HEK293 (cell line): ENCODE results near the gene HPCA.

Experiments
- FEZF1 ChIP-seq: fragments of 450-650 bp; formaldehyde crosslinking; IDR thresholded peaks from 2 replicates; pipeline ENCODE4 v1.5.1; 2016; ENCODE audit warnings: missing biosample characterization, missing genetic modification characterization
- GFI1B ChIP-seq: fragments of 450-650 bp; formaldehyde crosslinking; IDR thresholded peaks from 2 replicates; pipeline ENCODE4 v1.5.1; 2016; ENCODE audit warnings: missing biosample characterization, missing genetic modification characterization
- GLIS1 ChIP-seq: fragments of 450-650 bp; formaldehyde crosslinking; IDR thresholded peaks from 2 replicates; pipeline ENCODE4 v1.5.1; 2016; ENCODE audit warnings: missing biosample characterization, missing genetic modification characterization
- KLF16 ChIP-seq: fragments of 450-650 bp; formaldehyde crosslinking; IDR thresholded peaks from 2 replicates; pipeline ENCODE4 v1.5.1; 2017; ENCODE audit warnings: missing biosample characterization, missing genetic modification characterization
- KLF8 ChIP-seq: fragments of 450-650 bp; formaldehyde crosslinking; IDR thresholded peaks from 2 replicates; pipeline ENCODE4 v1.5.1; 2016; ENCODE audit warnings: missing biosample characterization, missing genetic modification characterization
- MEIS1 ChIP-seq: sonication (generic); formaldehyde crosslinking; IDR thresholded peaks from 2 replicates; pipeline ENCODE4 v1.8.1; 2022; ENCODE audit warnings: missing genetic modification reagents, mild to moderate bottlenecking, borderline replicate concordance
- OVOL3 ChIP-seq: fragments of 450-650 bp; formaldehyde crosslinking; IDR thresholded peaks from 2 replicates; pipeline ENCODE4 v1.5.1; 2016; ENCODE audit warnings: missing biosample characterization, missing genetic modification characterization
- SALL2 ChIP-seq: fragments of 450-650 bp; formaldehyde crosslinking; IDR thresholded peaks from 2 replicates; pipeline ENCODE4 v1.5.0; 2017; ENCODE audit warnings: missing biosample characterization, mild to moderate bottlenecking, missing genetic modification characterization, borderline replicate concordance
- ZBTB48 ChIP-seq: fragments of 450-650 bp; formaldehyde crosslinking; IDR thresholded peaks from 2 replicates; pipeline ENCODE4 v1.5.1; 2016; ENCODE audit warnings: missing biosample characterization, missing genetic modification characterization
- ZFP3 ChIP-seq: fragments of 450-650 bp; formaldehyde crosslinking; IDR thresholded peaks from 2 replicates; pipeline ENCODE4 v1.5.1; 2016; ENCODE audit warnings: low read depth, missing biosample characterization, missing genetic modification characterization
- ZIC2 ChIP-seq: fragments of 450-650 bp; formaldehyde crosslinking; IDR thresholded peaks from 2 replicates; pipeline ENCODE4 v1.5.1; 2016; ENCODE audit warnings: missing biosample characterization, missing genetic modification characterization
- ZNF10 ChIP-seq: fragments of 450-650 bp; formaldehyde crosslinking; IDR thresholded peaks from 2 replicates; pipeline ENCODE4 v1.5.1; 2017; ENCODE audit warnings: missing biosample characterization, missing genetic modification characterization
- ZNF133 ChIP-seq: fragments of 450-650 bp; formaldehyde crosslinking; IDR thresholded peaks from 2 replicates; pipeline ENCODE4 v1.5.1; 2016; ENCODE audit warnings: missing biosample characterization, missing genetic modification characterization
- ZNF292 ChIP-seq: fragments of 450-650 bp; formaldehyde crosslinking; IDR thresholded peaks from 2 replicates; pipeline ENCODE4 v1.5.1; 2016; ENCODE audit warnings: low read depth, missing biosample characterization, missing genetic modification characterization, borderline replicate concordance
- ZNF354C ChIP-seq: fragments of 450-650 bp; formaldehyde crosslinking; IDR thresholded peaks from 2 replicates; pipeline ENCODE4 v1.5.1; 2016; ENCODE audit warnings: missing biosample characterization, missing genetic modification characterization, low read depth, borderline replicate concordance
- ZNF48 ChIP-seq: fragments of 450-650 bp; formaldehyde crosslinking; IDR thresholded peaks from 2 replicates; pipeline ENCODE4 v1.5.1; 2016; ENCODE audit warnings: missing biosample characterization, missing genetic modification characterization
- ZNF510 ChIP-seq: fragments of 450-650 bp; formaldehyde crosslinking; IDR thresholded peaks from 2 replicates; pipeline ENCODE4 v1.5.1; 2018; ENCODE audit warnings: mild to moderate bottlenecking, missing genetic modification characterization, missing biosample characterization; ENCODE audit not compliant: insufficient replicate concordance
- ZNF658 ChIP-seq: fragments of 450-650 bp; formaldehyde crosslinking; IDR thresholded peaks from 2 replicates; pipeline ENCODE4; 2016; ENCODE audit warnings: missing biosample characterization, missing genetic modification characterization
- ZNF776 ChIP-seq: fragments of 450-650 bp; formaldehyde crosslinking; IDR thresholded peaks from 2 replicates; pipeline ENCODE4 v1.5.0; 2017; ENCODE audit warnings: missing biosample characterization, missing genetic modification characterization, borderline replicate concordance
- ZNF792 ChIP-seq: fragments of 450-650 bp; formaldehyde crosslinking; IDR thresholded peaks from 2 replicates; pipeline ENCODE4 v1.5.1; 2016; ENCODE audit warnings: missing biosample characterization, missing genetic modification characterization
- TF ChIP-seq, protein P1 (sequence below): fragments of 450-650 bp; formaldehyde crosslinking; IDR thresholded peaks from 2 replicates; pipeline ENCODE4 v1.5.1; 2017; ENCODE audit warnings: missing biosample characterization, missing genetic modification characterization
- TF ChIP-seq, protein P2 (sequence below): fragments of 450-650 bp; formaldehyde crosslinking; IDR thresholded peaks from 2 replicates; pipeline ENCODE4 v1.5.1; 2017; ENCODE audit warnings: missing biosample characterization, missing genetic modification characterization
- TF ChIP-seq, protein P3 (sequence below): fragments of 450-650 bp; formaldehyde crosslinking; IDR thresholded peaks from 2 replicates; pipeline ENCODE4 v1.5.1; 2016; ENCODE audit warnings: missing biosample characterization, missing genetic modification characterization
- TF ChIP-seq, protein P4 (sequence below): fragments of 450-650 bp; formaldehyde crosslinking; IDR thresholded peaks from 2 replicates; pipeline ENCODE4 v1.5.1; 2016; ENCODE audit warnings: missing biosample characterization, missing genetic modification characterization
- TF ChIP-seq, protein P5 (sequence below): fragments of 450-650 bp; formaldehyde crosslinking; IDR thresholded peaks from 2 replicates; pipeline ENCODE4 v1.5.1; 2016; ENCODE audit warnings: missing biosample characterization, missing genetic modification characterization
- TF ChIP-seq, protein P6 (sequence below): fragments of 450-650 bp; formaldehyde crosslinking; IDR thresholded peaks from 2 replicates; pipeline ENCODE4 v1.5.1; 2016; ENCODE audit warnings: missing biosample characterization, missing genetic modification characterization
- TF ChIP-seq, protein P7 (sequence below): fragments of 450-650 bp; formaldehyde crosslinking; IDR thresholded peaks from 2 replicates; pipeline ENCODE4; 2016; ENCODE audit warnings: missing biosample characterization, missing genetic modification characterization

Gene HPCA

DNA sequence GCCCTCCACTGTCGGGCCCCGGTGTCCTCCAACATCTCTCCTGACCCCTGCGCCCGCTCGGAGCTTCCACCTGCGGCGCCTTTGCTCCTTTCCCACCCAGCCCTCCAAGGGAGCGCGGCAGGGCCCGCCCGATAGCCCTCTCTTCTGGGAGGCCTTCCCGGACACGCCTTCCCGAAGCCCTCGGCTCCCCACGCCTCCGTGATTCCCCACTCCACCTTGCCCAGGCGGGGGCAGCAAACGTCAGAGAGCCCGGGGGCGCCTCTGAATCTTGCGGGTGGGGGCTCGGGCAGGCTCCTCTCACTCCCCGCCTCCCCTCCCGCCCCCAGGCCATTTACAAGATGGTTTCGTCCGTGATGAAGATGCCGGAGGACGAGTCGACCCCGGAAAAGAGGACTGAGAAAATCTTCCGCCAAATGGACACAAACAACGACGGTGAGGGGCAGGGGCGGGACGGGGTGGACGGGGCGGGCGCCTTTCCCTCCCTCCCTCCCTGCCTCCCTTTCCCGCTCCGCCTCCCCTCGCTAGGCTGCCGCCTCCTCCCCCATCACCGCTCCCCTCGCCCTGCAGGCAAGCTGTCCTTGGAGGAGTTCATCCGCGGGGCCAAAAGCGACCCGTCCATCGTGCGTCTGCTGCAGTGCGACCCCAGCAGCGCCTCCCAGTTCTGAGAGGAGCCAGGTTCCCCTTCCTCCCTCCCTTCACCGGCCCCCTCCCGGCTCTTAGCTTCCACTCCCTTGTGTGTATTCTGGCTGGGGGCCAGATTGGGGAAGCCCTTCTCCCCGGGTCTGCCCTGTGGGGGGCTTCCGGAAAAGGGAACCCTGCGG lies 7.1 kb downstream of the HPCA start (continued):
- TF ChIP-seq ZNF510 (tag by site-specific recombination) (no peak), ZNF48 (tag by site-specific recombination) (no peak), ZNF354C (tag by site-specific recombination) (no peak), KLF8 (tag by site-specific recombination) (no peak), FEZF1 (tag by site-specific recombination) (no peak), GLIS1 (tag by site-specific recombination) (peak; percentile 49), SALL2 (no peak), ZNF776 (tag by site-specific recombination) (no peak), ZNF792 (tag by site-specific recombination) (no peak), ZBTB48 (tag by site-specific recombination) (no peak), ZNF133 (tag by site-specific recombination) (no peak), OVOL3 (tag by site-specific recombination) (no peak), MEIS1 (CRISPR knock-in tag) (no peak), ZFP3 (tag by site-specific recombination) (no peak), GFI1B (tag by site-specific recombination) (no peak), ZNF10 (tag by site-specific recombination) (no peak), KLF16 (tag by site-specific recombination) (no peak), ZNF658 (tag by site-specific recombination) (no peak), ZIC2 (tag by site-specific recombination) (peak; percentile 64), ZNF292 (tag by site-specific recombination) (no peak)
- TF ChIP-seq, protein P1, sequence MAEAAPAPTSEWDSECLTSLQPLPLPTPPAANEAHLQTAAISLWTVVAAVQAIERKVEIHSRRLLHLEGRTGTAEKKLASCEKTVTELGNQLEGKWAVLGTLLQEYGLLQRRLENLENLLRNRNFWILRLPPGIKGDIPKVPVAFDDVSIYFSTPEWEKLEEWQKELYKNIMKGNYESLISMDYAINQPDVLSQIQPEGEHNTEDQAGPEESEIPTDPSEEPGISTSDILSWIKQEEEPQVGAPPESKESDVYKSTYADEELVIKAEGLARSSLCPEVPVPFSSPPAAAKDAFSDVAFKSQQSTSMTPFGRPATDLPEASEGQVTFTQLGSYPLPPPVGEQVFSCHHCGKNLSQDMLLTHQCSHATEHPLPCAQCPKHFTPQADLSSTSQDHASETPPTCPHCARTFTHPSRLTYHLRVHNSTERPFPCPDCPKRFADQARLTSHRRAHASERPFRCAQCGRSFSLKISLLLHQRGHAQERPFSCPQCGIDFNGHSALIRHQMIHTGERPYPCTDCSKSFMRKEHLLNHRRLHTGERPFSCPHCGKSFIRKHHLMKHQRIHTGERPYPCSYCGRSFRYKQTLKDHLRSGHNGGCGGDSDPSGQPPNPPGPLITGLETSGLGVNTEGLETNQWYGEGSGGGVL, result peak; percentile 85
- TF ChIP-seq, protein P2, sequence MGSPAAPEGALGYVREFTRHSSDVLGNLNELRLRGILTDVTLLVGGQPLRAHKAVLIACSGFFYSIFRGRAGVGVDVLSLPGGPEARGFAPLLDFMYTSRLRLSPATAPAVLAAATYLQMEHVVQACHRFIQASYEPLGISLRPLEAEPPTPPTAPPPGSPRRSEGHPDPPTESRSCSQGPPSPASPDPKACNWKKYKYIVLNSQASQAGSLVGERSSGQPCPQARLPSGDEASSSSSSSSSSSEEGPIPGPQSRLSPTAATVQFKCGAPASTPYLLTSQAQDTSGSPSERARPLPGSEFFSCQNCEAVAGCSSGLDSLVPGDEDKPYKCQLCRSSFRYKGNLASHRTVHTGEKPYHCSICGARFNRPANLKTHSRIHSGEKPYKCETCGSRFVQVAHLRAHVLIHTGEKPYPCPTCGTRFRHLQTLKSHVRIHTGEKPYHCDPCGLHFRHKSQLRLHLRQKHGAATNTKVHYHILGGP, result no peak
- TF ChIP-seq, protein P3, sequence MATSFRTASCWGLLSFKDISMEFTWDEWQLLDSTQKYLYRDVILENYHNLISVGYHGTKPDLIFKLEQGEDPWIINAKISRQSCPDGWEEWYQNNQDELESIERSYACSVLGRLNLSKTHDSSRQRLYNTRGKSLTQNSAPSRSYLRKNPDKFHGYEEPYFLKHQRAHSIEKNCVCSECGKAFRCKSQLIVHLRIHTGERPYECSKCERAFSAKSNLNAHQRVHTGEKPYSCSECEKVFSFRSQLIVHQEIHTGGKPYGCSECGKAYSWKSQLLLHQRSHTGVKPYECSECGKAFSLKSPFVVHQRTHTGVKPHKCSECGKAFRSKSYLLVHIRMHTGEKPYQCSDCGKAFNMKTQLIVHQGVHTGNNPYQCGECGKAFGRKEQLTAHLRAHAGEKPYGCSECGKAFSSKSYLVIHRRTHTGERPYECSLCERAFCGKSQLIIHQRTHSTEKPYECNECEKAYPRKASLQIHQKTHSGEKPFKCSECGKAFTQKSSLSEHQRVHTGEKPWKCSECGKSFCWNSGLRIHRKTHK, result no peak
- TF ChIP-seq, protein P4, sequence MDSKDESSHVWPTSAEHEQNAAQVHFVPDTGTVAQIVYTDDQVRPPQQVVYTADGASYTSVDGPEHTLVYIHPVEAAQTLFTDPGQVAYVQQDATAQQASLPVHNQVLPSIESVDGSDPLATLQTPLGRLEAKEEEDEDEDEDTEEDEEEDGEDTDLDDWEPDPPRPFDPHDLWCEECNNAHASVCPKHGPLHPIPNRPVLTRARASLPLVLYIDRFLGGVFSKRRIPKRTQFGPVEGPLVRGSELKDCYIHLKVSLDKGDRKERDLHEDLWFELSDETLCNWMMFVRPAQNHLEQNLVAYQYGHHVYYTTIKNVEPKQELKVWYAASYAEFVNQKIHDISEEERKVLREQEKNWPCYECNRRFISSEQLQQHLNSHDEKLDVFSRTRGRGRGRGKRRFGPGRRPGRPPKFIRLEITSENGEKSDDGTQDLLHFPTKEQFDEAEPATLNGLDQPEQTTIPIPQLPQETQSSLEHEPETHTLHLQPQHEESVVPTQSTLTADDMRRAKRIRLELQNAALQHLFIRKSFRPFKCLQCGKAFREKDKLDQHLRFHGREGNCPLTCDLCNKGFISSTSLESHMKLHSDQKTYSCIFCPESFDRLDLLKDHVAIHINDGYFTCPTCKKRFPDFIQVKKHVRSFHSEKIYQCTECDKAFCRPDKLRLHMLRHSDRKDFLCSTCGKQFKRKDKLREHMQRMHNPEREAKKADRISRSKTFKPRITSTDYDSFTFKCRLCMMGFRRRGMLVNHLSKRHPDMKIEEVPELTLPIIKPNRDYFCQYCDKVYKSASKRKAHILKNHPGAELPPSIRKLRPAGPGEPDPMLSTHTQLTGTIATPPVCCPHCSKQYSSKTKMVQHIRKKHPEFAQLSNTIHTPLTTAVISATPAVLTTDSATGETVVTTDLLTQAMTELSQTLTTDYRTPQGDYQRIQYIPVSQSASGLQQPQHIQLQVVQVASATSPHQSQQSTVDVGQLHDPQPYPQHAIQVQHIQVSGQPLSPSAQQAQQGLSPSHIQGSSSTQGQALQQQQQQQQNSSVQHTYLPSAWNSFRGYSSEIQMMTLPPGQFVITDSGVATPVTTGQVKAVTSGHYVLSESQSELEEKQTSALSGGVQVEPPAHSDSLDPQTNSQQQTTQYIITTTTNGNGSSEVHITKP (tag by site-specific recombination), result peak; percentile 91
- TF ChIP-seq, protein P5, sequence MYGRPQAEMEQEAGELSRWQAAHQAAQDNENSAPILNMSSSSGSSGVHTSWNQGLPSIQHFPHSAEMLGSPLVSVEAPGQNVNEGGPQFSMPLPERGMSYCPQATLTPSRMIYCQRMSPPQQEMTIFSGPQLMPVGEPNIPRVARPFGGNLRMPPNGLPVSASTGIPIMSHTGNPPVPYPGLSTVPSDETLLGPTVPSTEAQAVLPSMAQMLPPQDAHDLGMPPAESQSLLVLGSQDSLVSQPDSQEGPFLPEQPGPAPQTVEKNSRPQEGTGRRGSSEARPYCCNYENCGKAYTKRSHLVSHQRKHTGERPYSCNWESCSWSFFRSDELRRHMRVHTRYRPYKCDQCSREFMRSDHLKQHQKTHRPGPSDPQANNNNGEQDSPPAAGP (tag by site-specific recombination), result no peak
- TF ChIP-seq, protein P6, sequence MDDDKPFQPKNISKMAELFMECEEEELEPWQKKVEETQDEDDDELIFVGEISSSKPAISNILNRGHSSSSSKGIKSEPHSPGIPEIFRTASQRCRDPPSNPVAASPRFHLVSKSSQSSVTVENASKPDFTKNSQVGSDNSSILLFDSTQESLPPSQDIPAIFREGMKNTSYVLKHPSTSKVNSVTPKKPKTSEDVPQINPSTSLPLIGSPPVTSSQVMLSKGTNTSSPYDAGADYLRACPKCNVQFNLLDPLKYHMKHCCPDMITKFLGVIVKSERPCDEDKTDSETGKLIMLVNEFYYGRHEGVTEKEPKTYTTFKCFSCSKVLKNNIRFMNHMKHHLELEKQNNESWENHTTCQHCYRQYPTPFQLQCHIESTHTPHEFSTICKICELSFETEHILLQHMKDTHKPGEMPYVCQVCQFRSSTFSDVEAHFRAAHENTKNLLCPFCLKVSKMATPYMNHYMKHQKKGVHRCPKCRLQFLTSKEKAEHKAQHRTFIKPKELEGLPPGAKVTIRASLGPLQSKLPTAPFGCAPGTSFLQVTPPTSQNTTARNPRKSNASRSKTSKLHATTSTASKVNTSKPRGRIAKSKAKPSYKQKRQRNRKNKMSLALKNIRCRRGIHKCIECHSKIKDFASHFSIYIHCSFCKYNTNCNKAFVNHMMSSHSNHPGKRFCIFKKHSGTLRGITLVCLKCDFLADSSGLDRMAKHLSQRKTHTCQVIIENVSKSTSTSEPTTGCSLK (tag by site-specific recombination), result no peak
- TF ChIP-seq, protein P7, sequence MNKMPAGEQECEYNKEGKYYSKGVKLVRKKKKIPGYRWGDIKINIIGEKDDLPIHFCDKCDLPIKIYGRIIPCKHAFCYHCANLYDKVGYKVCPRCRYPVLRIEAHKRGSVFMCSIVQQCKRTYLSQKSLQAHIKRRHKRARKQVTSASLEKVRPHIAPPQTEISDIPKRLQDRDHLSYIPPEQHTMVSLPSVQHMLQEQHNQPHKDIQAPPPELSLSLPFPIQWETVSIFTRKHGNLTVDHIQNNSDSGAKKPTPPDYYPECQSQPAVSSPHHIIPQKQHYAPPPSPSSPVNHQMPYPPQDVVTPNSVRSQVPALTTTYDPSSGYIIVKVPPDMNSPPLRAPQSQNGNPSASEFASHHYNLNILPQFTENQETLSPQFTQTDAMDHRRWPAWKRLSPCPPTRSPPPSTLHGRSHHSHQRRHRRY (tag by site-specific recombination), result no peak
